SK-N-SH (cell line): Measurements from ENCODE around the gene CDH4. TPM values are rescaled to one million over a fixed set of nuclear protein-coding genes. Genes with fewer than 3 reads are reported as not detected.

ENCODE experiments used
- CTCF ChIA-PET: fragments of 300-600, 350-600 bp; formaldehyde crosslinking; extraction: SDS; loops from one replicate; lab custom pipeline; 2021; lab: Yijun Ruan, JAX
- POLR2A ChIA-PET: fragments of 350-600 bp; sonication (Branson Sonifier 250); formaldehyde crosslinking; extraction: SDS; loops from one replicate; lab custom pipeline; 2020; ENCODE audit warnings: antibody characterized with exemption, inconsistent platforms; lab: Yijun Ruan, JAX
- DNase-seq: peaks from one replicate; pipeline ENCODE4 v3.0.0; 2012
- H2AFZ ChIP-seq: fragments of 200-600 bp; sonication (generic); 2 replicates; pipeline ENCODE4 v1.8.1; 2016; ENCODE audit warnings: antibody characterized with exemption, mild to moderate bottlenecking, low read depth
- H3F3A ChIP-seq: fragments of 200-600 bp; sonication (generic); replicated peaks from 2 replicates; pipeline ENCODE3; 2016; ENCODE audit warnings: antibody characterized with exemption, mild to moderate bottlenecking; ENCODE audit not compliant: insufficient read depth
- H3K27ac ChIP-seq, 2 experiments: fragments of 200-500 bp in 1 of 2; fragments of 200-600 bp in 1 of 2; sonication (Bioruptor generic) in 1 of 2; sonication (generic), shearing (Covaris generic) in 1 of 2; 2 replicates each; pipeline versions ENCODE4 v1.5.1 to v1.6.1; 2014 to 2016; ENCODE audit warnings: low read depth in 2 of 2, inconsistent platforms in 1 of 2, low read length in 1 of 2, mild to moderate bottlenecking in 1 of 2, mixed read lengths in 1 of 2
- H3K27me3 ChIP-seq: fragments of 200-600 bp; sonication (generic), shearing (Covaris generic); 2 replicates; pipeline ENCODE4 v1.6.1; 2016; ENCODE audit warnings: mixed run types; ENCODE audit not compliant: insufficient read depth
- H3K36me3 ChIP-seq, 2 experiments: fragments of 200-500 bp in 1 of 2; fragments of 200-600 bp in 1 of 2; sonication (Bioruptor generic) in 1 of 2; sonication (generic) in 1 of 2; replicated peaks in 1 of 2; 2 replicates each; pipeline versions ENCODE3 to v1.5.1; 2014 to 2016; ENCODE audit warnings: low read length in 1 of 2, mild to moderate bottlenecking in 1 of 2; ENCODE audit not compliant: insufficient read depth in 2 of 2, control insufficient read depth in 1 of 2
- H3K4me1 ChIP-seq, 2 experiments: fragments of 200-500 bp in 1 of 2; fragments of 200-600 bp in 1 of 2; sonication (Bioruptor generic) in 1 of 2; sonication (generic), shearing (Covaris generic) in 1 of 2; 2 replicates each; pipeline versions ENCODE4 v1.5.1 to v1.6.1; 2014 to 2016; ENCODE audit warnings: low read depth in 1 of 2, low read length in 1 of 2, mixed run types in 1 of 2; ENCODE audit not compliant: insufficient read depth in 2 of 2, control insufficient read depth in 1 of 2
- H3K4me2 ChIP-seq: fragments of 200-600 bp; sonication (generic), shearing (Covaris generic); 2 replicates; pipeline ENCODE4 v1.6.1; 2017; ENCODE audit warnings: mixed run types
- H3K4me3 ChIP-seq, 2 experiments: fragments of 200-500 bp in 1 of 2; fragments of 200-600 bp in 1 of 2; sonication (Bioruptor generic) in 1 of 2; sonication (generic), shearing (Covaris generic) in 1 of 2; 2 replicates each; pipeline versions ENCODE4 v1.5.1 to v1.8.1; 2014 to 2016; ENCODE audit warnings: low read depth in 2 of 2, inconsistent platforms in 1 of 2, low read length in 1 of 2, mild to moderate bottlenecking in 1 of 2, mixed read lengths in 1 of 2, moderate library complexity in 1 of 2
- H3K79me2 ChIP-seq: fragments of 200-600 bp; sonication (generic); 2 replicates; pipeline ENCODE4 v1.8.1; 2017; ENCODE audit warnings: mild to moderate bottlenecking; ENCODE audit not compliant: insufficient read depth
- H3K9ac ChIP-seq: fragments of 200-600 bp; sonication (generic); 2 replicates; pipeline ENCODE4 v1.6.1; 2017; ENCODE audit warnings: mixed run types
- H3K9me2 ChIP-seq: fragments of 200-600 bp; sonication (generic); 2 replicates; pipeline ENCODE4 v1.6.1; 2017; ENCODE audit warnings: mixed run types
- H3K9me3 ChIP-seq: fragments of 200-600 bp; sonication (generic); 2 replicates; pipeline ENCODE4 v1.6.1; 2017; ENCODE audit warnings: mixed run types, mild to moderate bottlenecking, moderate library complexity
- H4K20me1 ChIP-seq: fragments of 200-600 bp; sonication (generic); 2 replicates; pipeline ENCODE4 v1.6.1; 2017; ENCODE audit warnings: mild to moderate bottlenecking, mixed run types; ENCODE audit not compliant: insufficient read depth
- ELF1 ChIP-seq: IDR thresholded peaks from 2 replicates; pipeline ENCODE4 v1.4.0; 2012
- EP300 ChIP-seq, 2 experiments: IDR thresholded peaks; 2 replicates each; pipeline versions ENCODE4 v1.4.0 to v1.6.1; 2012; ENCODE audit warnings: borderline replicate concordance in 1 of 2, low read depth in 1 of 2, low read length in 1 of 2
- EZH2phosphoT487 ChIP-seq: fragments of 200-600 bp; sonication (generic); IDR thresholded peaks from 2 replicates; pipeline ENCODE4 v1.6.1; 2017; ENCODE audit warnings: low read depth, mixed run types, mild to moderate bottlenecking, antibody characterized with exemption, moderate library complexity, borderline replicate concordance
- FOSL2 ChIP-seq: IDR thresholded peaks from 2 replicates; pipeline ENCODE4 v1.4.0; 2012; ENCODE audit warnings: low read depth, mild to moderate bottlenecking, moderate library complexity, borderline replicate concordance
- FOXM1 ChIP-seq: IDR thresholded peaks from 2 replicates; pipeline ENCODE4 v1.4.0; 2012; ENCODE audit warnings: low read depth, mild to moderate bottlenecking
- GABPA ChIP-seq: IDR thresholded peaks from 2 replicates; pipeline ENCODE4 v1.4.0; 2012; ENCODE audit warnings: low read depth, mild to moderate bottlenecking
- GATA2 ChIP-seq: sonication (generic); formaldehyde crosslinking; IDR thresholded peaks from 2 replicates; pipeline ENCODE4 v1.5.0; 2020; ENCODE audit warnings: mild to moderate bottlenecking, missing genetic modification reagents
- MAX ChIP-seq: IDR thresholded peaks from 2 replicates; pipeline ENCODE4 v1.4.0; 2012; ENCODE audit warnings: low read depth
- MXI1 ChIP-seq: IDR thresholded peaks from 2 replicates; pipeline ENCODE4 v1.6.1; 2012; ENCODE audit warnings: mild to moderate bottlenecking, low read depth, low read length, improper control_type of control experiment
- NFIC ChIP-seq: IDR thresholded peaks from 2 replicates; pipeline ENCODE4 v1.4.0; 2012; ENCODE audit warnings: borderline replicate concordance
- NRF1 ChIP-seq: IDR thresholded peaks from 2 replicates; pipeline ENCODE4 v1.6.1; 2012; ENCODE audit warnings: low read depth, mild to moderate bottlenecking, low read length
- PBX3 ChIP-seq: IDR thresholded peaks from 2 replicates; pipeline ENCODE4; 2012
- POLR2AphosphoS5 ChIP-seq: IDR thresholded peaks from 2 replicates; pipeline ENCODE4 v1.6.1; 2012; ENCODE audit warnings: low read depth, low read length
- RAD21 ChIP-seq: IDR thresholded peaks from 2 replicates; pipeline ENCODE4 v1.6.1; 2012; ENCODE audit warnings: mild to moderate bottlenecking, low read length
- RCOR1 ChIP-seq: fragments of 150-350 bp; IDR thresholded peaks from 2 replicates; pipeline ENCODE4 v1.6.1; 2017; ENCODE audit warnings: antibody characterized with exemption, low read length
- RFX5 ChIP-seq: IDR thresholded peaks from 2 replicates; pipeline ENCODE4 v1.6.1; 2012; ENCODE audit warnings: mild to moderate bottlenecking, improper control_type of control experiment, low read length
- SIN3A ChIP-seq: IDR thresholded peaks from 2 replicates; pipeline ENCODE4 v1.6.1; 2012; ENCODE audit warnings: low read depth, mild to moderate bottlenecking, low read length, moderate library complexity, borderline replicate concordance
- TAF1 ChIP-seq: IDR thresholded peaks from 2 replicates; pipeline ENCODE4 v1.6.1; 2012; ENCODE audit warnings: low read depth, mild to moderate bottlenecking, low read length, moderate library complexity, borderline replicate concordance
- TCF12 ChIP-seq: IDR thresholded peaks from 2 replicates; pipeline ENCODE4 v1.4.0; 2012
- TEAD4 ChIP-seq: IDR thresholded peaks from 2 replicates; pipeline ENCODE4 v1.4.0; 2012; ENCODE audit warnings: mild to moderate bottlenecking, borderline replicate concordance; ENCODE audit not compliant: insufficient read depth
- USF1 ChIP-seq: IDR thresholded peaks from 2 replicates; pipeline ENCODE4 v1.4.0; 2012; ENCODE audit warnings: low read depth, borderline replicate concordance
- USF2 ChIP-seq: fragments of 150-350 bp; IDR thresholded peaks from 2 replicates; pipeline ENCODE4 v1.6.1; 2017; ENCODE audit warnings: antibody characterized with exemption, low read length, low read depth, borderline replicate concordance
- YY1 ChIP-seq: IDR thresholded peaks from 2 replicates; pipeline ENCODE4 v1.4.0; 2012; ENCODE audit warnings: low read depth, mild to moderate bottlenecking
- WGBS: methylation state at CpG from one replicate; pipeline ENCODE4 v1.1.6; 2017; ENCODE audit warnings: low lambda C conversion rate; 5-methylcytosine and 5-hydroxymethylcytosine counted together
- polyA plus RNA-seq, 3 experiments: library from polyadenylated mRNA; depleted of rRNA; stranded (reverse); fragments of >200 nt; gene quantifications; 2 replicates each; pipeline ENCODE4 v1.2.3, GENCODE V29; 2012

The CDH4 gene
- polyA plus RNA-seq, 1 of the 3 experiments (the other 2 are of a cell fraction) = not detected

GRCh38 chr20:61436667-61437279, 184.7 kb downstream of the CDH4 start:
- Histone ChIP-seq H3F3A (no peaks in the 10 kb centered on the region), H3K4me2 (no peak overlapping the region), H3K27ac (no peak overlapping the region), H3K9me3 (no peaks in the 10 kb centered on the region), H3K79me2 (no peaks in the 10 kb centered on the region), H3K4me1 (peaks cover 0 to 7% of the 10 kb centered on the region in 2 experiments; a peak in 1 of 4 replicates), H3K9ac (no peak overlapping the region), H3K27me3 (no peaks in the 10 kb centered on the region), H3K9me2 (no peaks in the 10 kb centered on the region), H3K36me3 (no peaks in the 10 kb centered on the region), H3K4me3 (no peak overlapping the region), H4K20me1 (no peaks in the 10 kb centered on the region), H2AFZ (no peak overlapping the region)
- ChIA-PET POLR2A (no interaction called here), CTCF (no interaction called here)
- WGBS = 23% methylated on average over 8 of the region's 8 CpGs
- no peak for TF ChIP-seq USF2
- no peak for TF ChIP-seq EZH2phosphoT487
- no peak for TF ChIP-seq YY1
- TF ChIP-seq GABPA = no peak
- no peak for TF ChIP-seq NRF1
- no peak for TF ChIP-seq FOXM1
- TF ChIP-seq USF1 = no peak
- no peak for TF ChIP-seq MAX
- TF ChIP-seq RCOR1 = no peak
- TF ChIP-seq TCF12 = no peak
- no peak for TF ChIP-seq NFIC
- TF ChIP-seq MXI1 = no peak
- TF ChIP-seq EP300 (IDR thresholded peaks at IDR 0.05; ENCODE audit: borderline replicate concordance in 1 of 2, low read depth in 1 of 2, low read length in 1 of 2) = no peak
- no peak for TF ChIP-seq TAF1
- no peak for DNase-seq

GRCh38 chr20:61437280-61438206, 185.5 kb downstream of the CDH4 start:
- WGBS = 55% methylated on average over 26 of the region's 28 CpGs
- Histone ChIP-seq H3K27ac (no peak overlapping the region), H3K9me2 (no peaks in the 10 kb centered on the region), H3K9me3 (no peaks in the 10 kb centered on the region), H2AFZ (no peak overlapping the region), H3K4me2 (no peak overlapping the region), H3K27me3 (no peaks in the 10 kb centered on the region), H3F3A (no peaks in the 10 kb centered on the region), H3K4me3 (no peak overlapping the region), H3K4me1 (peaks cover 0 to 7% of the 10 kb centered on the region in 2 experiments; a peak in 1 of 4 replicates), H3K79me2 (no peaks in the 10 kb centered on the region), H3K9ac (no peak overlapping the region), H3K36me3 (no peaks in the 10 kb centered on the region), H4K20me1 (no peaks in the 10 kb centered on the region)
- POLR2A ChIA-PET = no interaction called here
- CTCF ChIA-PET = no interaction called here
- no peak for DNase-seq
- no peak for TF ChIP-seq PBX3
- no peak for TF ChIP-seq SIN3A
- no peak for TF ChIP-seq MAX
- TF ChIP-seq NRF1 = no peak
- no peak for TF ChIP-seq RAD21
- TF ChIP-seq USF1 = no peak
- no peak for TF ChIP-seq ELF1
- no peak for TF ChIP-seq TEAD4
- no peak for TF ChIP-seq RFX5
- no peak for TF ChIP-seq EP300 (IDR thresholded peaks at IDR 0.05; ENCODE audit: borderline replicate concordance in 1 of 2, low read depth in 1 of 2, low read length in 1 of 2)
- no peak for TF ChIP-seq NFIC
- TF ChIP-seq POLR2AphosphoS5 = no peak
- TF ChIP-seq FOSL2 = no peak
- no peak for TF ChIP-seq RCOR1
- no peak for TF ChIP-seq GATA2 (CRISPR knock-in tag)
